HL-60 (cell line): Measurements from ENCODE around the gene ZSCAN30.

Source experiments
- POLR2AphosphoS5 ChIP-seq: IDR thresholded peaks from 2 replicates; pipeline ENCODE4 v1.6.1; 2012; ENCODE audit warnings: low read depth
- SPI1 ChIP-seq: IDR thresholded peaks from 2 replicates; pipeline ENCODE4 v1.6.1; 2012; ENCODE audit warnings: low read depth, mild to moderate bottlenecking, borderline replicate concordance
- TF ChIP-seq, protein P1 (sequence below): IDR thresholded peaks from one replicate; pipeline ENCODE4 v1.5.1; 2011; ENCODE audit warnings: low read length, control low read depth, inconsistent platforms; ENCODE audit not compliant: insufficient read depth

DNA sequence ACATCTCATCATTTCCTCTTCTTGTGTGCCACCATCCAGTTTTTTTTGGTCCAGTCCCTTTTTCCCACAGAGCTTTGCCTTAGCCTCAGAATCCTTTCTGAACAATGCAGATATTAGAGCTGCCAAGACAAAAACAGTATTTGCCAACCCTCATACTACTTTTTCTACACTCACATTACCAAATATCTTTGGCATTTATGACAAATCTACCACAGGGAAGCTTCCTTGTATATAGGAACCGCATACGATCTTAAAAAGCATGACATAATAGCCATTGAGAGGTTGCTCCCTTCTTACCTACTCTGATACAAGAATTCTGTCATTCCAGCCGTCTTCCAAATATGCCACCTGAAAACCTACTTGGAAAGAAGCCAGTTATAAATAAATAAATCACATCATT lies 44.8 kb upstream of the ZSCAN30 start:
- TF ChIP-seq, protein P1, sequence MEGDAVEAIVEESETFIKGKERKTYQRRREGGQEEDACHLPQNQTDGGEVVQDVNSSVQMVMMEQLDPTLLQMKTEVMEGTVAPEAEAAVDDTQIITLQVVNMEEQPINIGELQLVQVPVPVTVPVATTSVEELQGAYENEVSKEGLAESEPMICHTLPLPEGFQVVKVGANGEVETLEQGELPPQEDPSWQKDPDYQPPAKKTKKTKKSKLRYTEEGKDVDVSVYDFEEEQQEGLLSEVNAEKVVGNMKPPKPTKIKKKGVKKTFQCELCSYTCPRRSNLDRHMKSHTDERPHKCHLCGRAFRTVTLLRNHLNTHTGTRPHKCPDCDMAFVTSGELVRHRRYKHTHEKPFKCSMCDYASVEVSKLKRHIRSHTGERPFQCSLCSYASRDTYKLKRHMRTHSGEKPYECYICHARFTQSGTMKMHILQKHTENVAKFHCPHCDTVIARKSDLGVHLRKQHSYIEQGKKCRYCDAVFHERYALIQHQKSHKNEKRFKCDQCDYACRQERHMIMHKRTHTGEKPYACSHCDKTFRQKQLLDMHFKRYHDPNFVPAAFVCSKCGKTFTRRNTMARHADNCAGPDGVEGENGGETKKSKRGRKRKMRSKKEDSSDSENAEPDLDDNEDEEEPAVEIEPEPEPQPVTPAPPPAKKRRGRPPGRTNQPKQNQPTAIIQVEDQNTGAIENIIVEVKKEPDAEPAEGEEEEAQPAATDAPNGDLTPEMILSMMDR, result no peak
- TF ChIP-seq POLR2AphosphoS5 (no peak), SPI1 (no peak)
